ENCODE measurements around the gene OGDHL.

DNA sequence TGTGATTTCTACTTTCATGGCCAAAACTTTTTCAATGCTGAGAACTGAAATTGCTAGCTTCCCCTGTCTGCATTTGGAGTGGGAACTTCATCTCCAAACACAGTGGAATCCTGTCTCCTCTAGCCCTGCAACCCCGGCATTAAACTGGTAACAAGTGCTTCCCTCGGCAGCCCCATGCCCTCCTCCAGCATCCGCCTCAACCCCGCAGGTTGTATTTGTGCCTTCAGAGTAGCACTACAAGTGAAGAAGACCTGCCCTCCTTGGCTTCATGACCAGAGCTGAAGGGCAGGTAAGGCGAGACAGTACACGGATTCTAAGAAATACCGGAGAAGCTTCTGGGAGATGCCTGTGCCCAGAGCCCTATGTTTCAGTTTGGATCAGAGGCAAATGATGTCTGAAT is 65.8 kb downstream of the OGDHL start:
- TF ChIP-seq POLR2A (IDR thresholded peaks at IDR 0.05) (no peak), POLR2AphosphoS5 (IDR thresholded peaks at IDR 0.05) (no peak), EP300 (IDR thresholded peaks at IDR 0.05; ENCODE audit: low read depth) (no peak)
- TF ChIP-seq, protein P1, sequence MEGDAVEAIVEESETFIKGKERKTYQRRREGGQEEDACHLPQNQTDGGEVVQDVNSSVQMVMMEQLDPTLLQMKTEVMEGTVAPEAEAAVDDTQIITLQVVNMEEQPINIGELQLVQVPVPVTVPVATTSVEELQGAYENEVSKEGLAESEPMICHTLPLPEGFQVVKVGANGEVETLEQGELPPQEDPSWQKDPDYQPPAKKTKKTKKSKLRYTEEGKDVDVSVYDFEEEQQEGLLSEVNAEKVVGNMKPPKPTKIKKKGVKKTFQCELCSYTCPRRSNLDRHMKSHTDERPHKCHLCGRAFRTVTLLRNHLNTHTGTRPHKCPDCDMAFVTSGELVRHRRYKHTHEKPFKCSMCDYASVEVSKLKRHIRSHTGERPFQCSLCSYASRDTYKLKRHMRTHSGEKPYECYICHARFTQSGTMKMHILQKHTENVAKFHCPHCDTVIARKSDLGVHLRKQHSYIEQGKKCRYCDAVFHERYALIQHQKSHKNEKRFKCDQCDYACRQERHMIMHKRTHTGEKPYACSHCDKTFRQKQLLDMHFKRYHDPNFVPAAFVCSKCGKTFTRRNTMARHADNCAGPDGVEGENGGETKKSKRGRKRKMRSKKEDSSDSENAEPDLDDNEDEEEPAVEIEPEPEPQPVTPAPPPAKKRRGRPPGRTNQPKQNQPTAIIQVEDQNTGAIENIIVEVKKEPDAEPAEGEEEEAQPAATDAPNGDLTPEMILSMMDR (IDR thresholded peaks at IDR 0.05): no peak

All from transverse colon (tissue), 4 donors.